HG02610 (cell line): ENCODE data around the gene CDKAL1.
"Not testable (repeated sequence)": the region's sequence is repeated elsewhere in the genome, so short reads cannot be mapped to it uniquely, and the experiment has no call there.

ENCODE experiments used
- ATAC-seq: cut with Tn5 transposase; IDR thresholded peaks from one replicate; pipeline ENCODE4 v1.9.1; 2021; ENCODE audit warnings: mild to moderate bottlenecking, moderate library complexity; ENCODE audit not compliant: unreplicated experiment

Gene CDKAL1

DNA sequence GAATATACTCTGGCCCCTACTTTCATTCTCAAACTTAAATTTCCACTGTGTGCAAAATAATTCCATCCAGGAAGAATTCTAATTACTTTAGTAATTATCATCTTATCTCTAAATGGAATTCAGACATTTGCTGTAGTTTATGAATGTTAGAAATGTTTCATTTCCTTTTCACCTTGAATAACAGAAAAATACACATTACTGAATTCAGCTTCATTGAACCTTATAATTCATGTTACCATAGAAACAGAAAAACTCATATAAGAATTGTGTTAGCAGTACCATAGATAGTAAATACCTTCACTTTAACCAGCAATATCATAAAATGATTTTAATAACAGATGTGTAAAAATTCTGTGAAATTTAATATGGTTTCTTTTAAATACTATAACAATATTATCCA is 514.9 kb downstream of the CDKAL1 start:
- no peak for ATAC-seq

DNA sequence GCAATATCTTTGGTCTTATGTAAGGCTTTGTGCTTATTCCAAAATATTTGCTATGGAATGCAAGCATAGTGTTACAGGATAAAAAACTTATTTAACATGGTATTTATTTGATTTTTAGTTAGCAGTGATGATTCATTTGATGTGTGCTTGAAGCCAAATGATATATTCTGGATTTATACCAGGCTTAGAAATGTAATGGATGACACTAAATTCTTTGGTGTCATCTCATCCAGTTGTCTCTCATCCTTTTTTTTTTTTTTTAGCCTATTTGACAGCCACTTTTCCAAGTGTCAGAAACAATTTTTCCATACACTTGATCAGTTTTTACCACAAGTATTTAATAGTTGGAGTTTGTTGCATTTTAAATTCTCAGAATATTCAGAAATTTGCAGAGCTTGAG is 515.3 kb downstream of the CDKAL1 start:
- no peak for ATAC-seq

DNA sequence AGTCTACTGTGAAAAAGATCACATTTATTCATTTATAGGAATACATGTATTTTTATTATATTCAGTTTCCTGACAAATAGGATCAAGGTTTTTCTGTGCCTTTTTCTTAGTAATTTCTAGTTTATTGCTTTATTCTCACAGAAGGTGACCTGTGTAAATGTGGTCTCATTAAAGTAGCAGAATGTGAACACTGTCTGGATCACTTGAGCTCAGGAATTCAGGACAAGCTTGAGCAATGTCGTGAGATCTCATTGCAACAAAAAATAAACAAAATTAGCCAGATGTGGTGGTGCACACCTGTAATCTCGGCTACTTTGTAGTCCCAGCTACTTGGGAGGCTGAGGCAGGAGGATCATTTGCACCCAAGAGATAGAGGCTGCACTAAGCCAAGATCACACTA is 516.7 kb downstream of the CDKAL1 start:
- no peak for ATAC-seq

DNA sequence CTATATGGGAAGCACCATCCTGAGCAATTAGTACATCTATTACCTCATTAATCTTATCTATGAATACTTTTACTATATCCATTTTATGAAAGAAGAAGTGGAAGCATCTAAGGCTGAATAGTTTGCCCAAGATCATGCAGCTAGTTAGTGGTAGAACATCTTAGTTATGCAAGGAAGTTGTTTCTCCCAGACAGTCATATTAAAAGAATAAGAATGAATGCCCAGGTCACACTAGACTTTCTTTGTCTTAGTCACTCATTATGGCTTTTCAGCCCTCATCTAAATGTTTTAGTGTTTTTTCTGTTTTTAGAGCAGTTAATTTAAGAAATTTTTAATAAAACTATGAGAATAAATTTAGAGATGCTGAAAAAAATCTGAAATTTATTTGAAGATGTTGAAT is 517.5 kb downstream of the CDKAL1 start:
- peak; percentile 74 for ATAC-seq

DNA sequence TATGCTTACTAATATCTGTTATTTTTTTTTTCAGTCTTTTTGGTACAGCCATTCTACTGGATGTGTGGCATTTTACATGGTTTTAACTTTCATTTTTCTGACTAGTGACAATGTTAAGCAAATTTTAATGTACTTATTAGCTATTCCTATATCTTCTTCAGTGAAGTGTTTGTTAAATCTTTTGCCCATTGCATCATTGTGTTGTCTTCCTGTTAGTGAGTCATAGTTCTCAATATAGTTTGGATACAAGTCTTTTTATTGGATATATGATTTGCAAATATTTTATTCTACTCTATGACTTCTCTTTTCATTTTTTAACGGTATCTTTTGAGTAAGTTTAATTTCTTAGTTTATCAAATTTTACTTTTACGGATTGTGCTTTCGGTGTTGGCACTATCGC is 519.4 kb downstream of the CDKAL1 start:
- no peak for ATAC-seq

DNA sequence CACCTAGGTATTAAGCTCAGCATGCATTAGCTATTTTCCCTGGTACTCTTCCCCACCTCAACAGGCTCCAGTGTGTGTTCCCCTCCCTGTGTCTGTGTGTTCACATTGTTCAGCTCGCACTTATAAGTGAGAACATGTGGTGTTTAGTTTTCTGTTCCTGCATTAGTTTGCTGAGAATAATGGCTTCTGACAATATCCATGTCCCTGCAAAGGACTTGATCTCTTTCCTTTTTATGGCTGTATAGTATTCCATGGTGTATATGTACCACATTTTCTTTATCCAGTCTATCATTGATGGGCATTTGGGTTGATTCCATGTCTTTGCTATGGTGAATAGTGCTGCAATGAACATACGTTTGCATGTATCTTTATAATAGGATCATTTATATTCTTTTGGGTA is 521.2 kb downstream of the CDKAL1 start:
- not testable (repeated sequence) for ATAC-seq

DNA sequence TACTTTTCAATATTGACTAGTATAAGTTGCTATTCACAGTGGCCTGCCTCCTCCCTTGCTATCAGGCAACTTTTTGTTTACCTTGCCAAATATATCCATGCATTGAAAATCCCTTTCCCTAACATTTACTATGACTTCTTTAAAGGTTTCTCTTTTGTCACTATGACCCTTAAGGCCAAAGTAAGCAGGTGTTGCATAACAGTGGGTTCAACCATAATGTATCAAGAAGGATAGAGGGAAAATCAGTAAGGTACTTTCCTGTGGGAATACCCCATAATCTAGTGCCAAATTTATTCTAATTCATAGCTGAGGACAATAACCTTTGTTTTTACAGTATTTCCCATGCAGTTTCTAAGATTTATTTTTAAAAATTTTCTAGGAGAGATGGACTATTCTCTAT is 527.6 kb downstream of the CDKAL1 start:
- ATAC-seq, result no peak

DNA sequence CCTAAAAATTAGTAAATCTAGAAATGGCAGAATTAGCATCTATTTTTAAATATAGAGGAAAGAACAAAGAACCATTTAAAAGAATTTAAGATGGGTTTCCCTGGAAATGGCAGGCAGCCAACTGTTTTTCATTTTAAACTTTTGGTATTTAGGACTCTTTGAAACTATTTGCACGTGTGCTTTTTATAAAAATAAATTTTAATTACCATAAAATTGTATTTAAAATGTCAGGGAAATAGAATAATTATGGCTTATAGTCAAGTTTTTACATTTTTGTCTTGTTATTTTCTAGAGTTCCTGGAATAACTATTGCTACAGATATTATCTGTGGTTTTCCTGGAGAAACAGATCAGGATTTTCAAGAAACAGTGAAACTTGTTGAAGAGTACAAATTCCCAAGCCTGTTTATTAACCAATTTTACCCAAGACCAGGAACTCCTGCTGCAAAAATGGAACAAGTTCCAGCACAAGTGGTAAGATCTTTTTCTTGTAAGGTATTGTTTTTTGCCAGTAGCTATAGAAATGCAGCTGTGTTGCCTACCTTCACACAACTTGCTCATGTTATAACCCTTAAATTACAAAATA is 530.6 kb downstream of the CDKAL1 start:
- no peak for ATAC-seq

DNA sequence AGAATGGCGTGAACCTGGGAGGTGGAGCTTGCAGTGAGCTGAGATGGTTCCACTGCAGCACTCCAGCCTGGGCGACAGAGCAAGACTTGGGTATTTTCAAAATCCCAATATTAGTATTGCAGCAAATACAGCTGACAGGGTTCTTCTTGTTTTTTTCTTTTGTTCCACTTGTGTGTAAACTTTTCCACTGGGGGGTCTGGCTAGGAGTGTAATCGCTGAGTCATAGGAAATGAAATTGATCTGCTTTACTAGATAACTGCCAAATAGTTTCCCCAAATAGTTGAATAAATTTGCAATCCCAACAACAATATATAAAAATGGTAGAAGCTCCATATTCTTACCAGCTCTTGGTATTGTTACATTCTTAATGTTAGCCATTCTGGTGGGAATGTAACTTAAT is 533.3 kb downstream of the CDKAL1 start:
- no peak for ATAC-seq

DNA sequence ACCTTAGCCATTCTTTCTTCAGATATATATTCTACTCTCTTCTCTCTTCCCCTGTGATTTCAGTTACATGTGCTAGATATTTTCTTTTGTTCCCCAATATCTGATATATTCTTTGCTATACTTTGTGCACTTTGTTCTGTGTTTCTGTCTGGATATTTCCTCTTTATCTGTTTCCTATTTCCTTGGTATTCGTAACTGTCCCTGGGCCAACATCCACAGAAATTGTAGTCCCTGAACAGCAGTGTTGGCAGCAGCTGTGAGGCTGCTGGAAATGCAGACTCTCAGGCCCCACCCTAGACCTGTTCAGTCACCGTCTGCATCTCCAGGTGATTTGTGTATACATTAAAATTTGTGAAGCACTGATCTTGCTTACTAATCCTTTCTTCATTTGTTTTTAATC is 536.4 kb downstream of the CDKAL1 start:
- ATAC-seq, result no peak

DNA sequence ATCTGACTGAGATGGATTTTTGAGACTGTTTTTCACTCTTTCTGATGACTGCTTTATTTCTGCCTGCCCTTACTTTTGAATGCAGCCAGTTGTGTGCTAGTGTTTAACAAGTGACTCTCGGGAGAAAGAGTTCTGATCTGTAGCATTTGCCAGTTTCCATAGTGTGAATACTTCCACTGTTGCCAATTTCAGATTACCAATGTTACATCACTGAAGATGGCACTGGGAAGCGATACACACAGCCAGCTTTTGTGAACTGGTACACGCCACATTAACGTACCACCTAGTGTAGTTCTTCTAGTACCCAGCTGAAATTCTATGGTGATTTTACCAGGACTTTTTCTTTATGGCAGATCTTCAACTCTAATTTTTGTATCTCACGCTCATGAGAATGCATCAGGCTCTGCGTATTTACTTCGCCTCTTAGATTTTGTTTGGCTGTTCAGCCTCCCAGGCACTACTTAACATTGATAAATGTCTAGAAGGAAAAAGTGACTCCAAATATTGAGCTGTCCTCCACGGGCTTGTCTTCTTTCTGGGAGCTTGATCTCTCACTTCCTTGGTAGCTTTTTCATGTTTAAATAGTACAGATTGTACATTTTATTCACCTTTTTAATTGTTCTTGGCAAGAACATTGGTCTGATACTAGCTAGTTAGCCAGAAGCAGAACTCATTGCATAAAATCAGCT is 537.7 kb downstream of the CDKAL1 start:
- ATAC-seq, result no peak

DNA sequence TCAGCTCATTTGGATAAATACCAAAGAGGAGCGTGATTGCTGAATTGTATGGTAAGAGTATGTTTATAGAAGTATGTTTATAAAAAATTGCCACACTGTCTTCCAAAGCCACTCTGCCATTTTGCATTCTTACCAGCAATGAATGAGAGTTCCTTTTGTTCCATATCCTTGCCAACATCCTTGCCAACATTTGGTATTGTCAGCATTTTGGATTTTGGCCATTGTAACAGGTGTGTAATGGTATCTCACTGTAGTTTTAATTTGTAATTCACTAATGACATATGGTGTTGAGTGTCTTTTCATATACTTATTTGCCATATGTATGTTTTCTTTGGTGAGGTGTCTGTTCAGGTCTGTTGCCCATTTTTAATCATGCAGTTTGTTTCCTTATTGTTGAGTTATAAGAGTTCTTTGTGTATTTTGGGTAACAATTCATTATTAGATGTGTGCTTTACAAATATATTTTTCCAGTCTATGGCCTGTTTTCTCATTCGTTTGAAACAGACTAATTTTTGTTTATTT is 539.1 kb downstream of the CDKAL1 start:
- no peak for ATAC-seq

DNA sequence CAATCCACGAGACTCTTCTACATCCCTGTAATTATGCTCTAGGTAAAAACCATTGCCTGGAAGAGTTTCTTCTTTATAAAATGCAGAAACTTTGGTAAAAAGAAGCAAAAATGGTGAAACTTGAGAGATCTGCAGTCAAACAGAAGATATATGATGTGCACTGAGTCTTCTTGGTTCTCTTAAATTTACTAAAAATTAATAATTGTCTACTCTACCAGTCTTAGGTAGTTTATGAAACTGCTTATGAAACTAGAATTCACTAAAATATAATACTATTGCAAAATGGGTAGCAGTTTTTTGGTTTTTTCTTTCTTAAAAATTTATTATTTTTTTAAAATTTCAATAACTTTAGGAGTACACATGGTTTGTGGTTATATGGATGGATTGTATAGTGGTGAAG is 540.2 kb downstream of the CDKAL1 start:
- ATAC-seq, result no peak

DNA sequence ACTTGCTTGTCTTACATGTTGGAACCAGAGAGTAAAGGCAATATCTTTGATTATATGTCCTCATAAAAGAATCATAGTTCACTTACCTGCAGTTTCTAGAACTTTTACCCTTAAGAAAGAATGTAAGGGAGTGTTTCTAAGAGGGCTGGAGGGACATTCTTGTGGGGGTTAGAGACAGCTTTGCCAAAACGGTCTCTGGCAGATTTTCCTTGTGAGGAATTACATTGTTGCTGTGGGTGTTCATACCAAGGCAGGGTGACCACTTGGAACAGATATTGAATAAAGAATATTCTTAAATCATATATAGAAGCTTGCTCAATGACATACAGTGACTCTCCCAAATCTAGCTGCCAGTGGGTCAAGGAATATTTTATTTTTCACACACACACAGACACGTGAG is 541.7 kb downstream of the CDKAL1 start:
- no peak for ATAC-seq

DNA sequence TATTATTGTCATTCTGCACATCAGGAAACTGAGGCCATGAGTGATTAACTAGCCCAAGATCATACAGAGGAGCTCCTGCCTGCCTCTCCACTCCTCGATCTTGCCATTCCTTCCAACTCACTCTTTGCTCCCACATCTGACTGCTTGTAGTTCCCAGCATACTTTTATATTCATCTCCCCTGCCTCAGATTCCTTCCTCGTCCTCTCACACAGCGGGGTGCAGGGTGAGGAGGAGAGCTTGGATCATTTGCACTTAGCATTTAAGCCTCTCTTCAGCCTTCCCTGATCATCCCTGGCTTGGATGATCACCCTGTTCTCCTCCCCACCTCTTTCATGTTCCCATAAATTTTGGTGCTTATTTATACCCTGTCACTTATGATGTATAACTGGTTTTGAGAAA is 544.2 kb downstream of the CDKAL1 start:
- ATAC-seq, result no peak

DNA sequence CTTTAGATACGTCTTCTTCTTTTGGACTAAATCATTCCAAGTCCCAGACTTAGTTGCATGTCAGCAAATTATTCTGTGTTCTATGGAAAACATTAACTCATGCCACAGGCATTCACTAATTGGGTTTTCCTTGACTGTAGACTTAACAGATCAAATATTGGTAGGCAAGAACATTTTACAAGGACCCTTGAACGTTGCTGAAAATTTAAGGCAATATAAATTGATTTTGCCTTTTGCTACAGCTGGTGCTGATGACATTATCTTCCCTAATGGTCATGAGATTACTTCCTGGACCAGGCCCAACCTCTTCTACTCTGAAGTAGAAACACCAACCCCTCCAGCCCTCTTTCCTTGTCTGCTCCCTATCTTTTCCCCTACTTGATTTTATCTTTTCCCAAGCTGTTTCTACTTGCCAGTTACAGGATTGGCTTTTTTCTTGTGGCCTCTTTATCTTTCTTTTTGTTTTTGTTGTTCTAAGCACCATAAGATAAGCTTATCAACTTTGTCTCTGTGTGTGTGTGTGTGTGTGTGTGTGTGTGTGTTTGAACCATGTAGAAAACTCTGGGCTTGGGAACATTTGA is 545.3 kb downstream of the CDKAL1 start:
- ATAC-seq, result no peak

DNA sequence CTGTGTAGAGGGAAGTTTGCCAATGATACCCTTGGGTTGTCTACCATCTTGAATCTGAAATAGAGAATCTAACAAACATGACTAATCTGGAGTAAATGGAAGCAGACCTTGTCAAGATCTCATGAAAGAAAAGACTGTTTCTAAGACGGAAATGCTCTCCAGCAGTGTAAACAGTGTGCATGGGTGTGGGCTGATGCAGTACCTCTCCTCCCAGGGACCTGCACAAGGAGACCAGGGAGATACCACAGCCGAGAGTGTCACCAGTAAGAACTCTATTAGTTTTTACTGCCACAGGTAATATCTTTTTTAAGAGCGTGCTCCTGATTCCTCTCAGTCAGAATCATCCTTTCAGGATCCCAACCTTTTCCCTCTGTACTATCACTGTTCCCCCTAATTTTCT is 546.0 kb downstream of the CDKAL1 start:
- no peak for ATAC-seq

DNA sequence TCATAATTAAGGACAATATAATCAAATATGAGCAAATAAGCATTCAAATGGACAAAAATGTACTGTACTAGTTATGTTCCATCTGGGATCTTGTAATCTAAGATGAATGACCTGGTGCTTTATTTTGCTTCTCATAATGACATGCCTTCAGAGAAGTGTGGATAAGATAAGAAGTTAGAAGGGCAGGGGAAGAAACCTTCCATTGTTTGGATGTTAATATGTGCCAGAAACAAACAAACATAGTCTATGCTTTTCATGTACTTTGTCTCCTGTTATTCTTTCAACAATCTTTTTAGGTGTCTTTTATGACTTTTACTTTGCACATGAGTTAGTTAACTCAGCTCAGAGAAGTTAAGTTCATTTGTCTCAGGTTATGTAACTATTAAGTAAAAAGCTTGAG is 547.8 kb downstream of the CDKAL1 start:
- no peak for ATAC-seq

DNA sequence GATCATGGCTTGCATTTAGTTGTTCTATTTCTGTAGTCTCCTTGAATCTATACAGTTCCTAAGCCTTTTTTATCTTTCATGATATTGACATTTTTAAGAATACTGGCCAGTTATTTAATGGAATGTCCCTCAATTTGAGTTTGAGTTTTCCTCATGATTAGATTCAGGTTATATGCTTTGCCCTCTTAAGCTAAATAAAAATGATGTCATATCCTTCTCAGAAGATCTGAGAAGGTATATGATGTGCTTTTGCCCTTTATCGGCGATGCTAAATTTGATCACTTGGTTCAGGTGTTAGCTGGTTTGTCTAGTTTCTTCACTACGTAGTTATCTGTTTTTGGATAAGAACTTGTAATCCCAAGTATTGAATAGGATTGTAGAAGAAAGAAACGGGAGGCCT is 549.5 kb downstream of the CDKAL1 start:
- no peak for ATAC-seq

DNA sequence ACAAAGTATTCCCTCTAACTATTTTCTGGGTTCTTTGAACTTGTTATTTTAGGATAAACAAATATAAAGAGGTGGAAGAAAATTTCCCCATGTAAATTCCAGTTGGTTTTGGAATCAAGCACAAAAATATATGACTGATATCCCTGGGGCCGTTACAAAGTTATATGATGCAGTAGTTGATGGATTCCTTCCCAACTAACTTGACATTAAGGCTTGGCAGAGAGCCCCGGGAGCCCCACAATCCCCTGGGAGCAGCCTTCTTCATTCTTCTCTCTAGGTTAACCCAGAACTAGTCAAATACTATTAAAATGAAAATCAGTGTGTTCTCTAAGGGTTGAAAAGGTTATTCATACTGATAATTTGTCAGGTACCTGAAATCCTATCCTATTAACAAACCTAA is 550.4 kb downstream of the CDKAL1 start:
- no peak for ATAC-seq

DNA sequence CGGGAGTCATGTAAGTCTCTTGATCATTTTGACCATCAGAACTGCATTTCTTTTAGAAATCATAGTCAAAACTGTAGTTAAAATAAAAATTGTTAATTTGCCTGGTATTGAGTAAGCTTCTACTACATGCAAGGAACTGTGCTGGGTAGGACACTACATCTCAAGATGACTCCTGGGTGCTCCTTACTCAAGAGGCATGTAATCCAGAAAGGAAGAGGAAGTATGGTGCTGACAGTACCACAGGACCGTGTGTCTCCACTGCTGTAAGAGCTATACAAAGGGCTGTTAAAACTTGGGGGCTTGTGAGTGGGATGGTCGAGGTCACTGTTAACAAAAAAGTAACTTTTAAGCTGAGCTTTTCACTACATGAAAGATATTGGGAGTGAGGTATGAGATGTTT is 551.0 kb downstream of the CDKAL1 start:
- no peak for ATAC-seq

DNA sequence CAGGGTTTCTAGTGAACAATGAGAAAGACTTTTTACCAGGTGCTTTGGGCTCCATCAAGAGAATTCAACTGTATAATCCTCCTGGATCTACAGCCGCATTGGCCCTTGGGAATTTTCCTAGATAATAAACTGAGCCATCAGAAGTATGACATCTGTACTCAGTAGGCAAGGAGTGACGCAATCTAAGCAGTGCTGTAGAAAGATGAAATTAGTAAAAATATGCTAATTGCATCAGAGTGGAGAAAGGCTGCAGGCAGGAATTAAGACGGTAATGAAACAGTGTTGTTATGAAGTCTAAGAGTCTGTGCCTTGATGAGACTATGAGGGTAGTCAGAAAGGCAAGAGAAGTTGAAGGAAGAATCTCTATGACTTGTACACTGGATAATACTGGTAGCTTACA is 551.4 kb downstream of the CDKAL1 start:
- no peak for ATAC-seq

DNA sequence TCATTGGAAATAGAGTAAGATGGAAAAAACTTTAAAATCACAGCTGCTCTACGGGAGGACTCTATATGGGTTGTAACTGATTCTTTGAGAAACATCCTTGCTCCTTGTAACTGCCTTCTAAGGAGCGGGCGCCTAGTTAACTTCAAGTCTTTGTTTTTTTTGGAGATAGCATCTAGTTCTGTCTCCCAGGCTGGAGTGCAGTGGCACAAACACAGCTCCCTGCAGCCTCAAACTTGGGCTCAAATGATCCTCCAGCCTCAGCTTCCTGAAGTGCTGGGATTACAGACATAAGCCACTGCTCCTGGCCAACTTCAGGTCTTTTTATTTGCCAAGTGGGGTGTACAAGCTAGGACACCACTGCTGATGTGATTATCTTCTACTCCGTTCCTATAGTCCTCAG is 552.9 kb downstream of the CDKAL1 start:
- no peak for ATAC-seq
